Glomerular visceral epithelial cell (primary cell): ENCODE data around the gene STN1.
"Not testable (repeated sequence)": the region's sequence is repeated elsewhere in the genome, so short reads cannot be mapped to it uniquely, and the experiment has no call there.

Source experiments
- DNase-seq: peaks from one replicate; pipeline ENCODE4 v3.0.0-alpha.2; 2016; ENCODE audit errors: extremely low spot score

The STN1 gene

DNA sequence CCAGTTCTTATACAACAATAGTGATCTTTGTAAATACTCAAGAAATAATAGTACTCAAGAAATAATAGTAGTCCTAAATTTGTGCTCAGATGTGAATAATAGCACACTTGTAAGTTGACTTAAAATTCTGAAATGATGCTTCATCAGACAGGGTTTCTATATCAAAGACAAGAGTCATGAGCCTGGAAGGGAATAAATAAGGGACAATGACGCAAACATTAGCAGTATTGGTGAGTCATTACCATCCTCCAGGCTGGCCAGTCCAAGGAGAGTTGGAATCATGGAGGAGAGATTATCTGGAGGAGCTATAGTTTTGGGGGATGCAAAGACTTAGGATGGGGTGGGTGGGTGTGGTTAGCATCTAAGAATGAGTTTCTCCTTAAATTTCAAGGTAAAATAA lies 56.5 kb downstream of the STN1 start:
- DNase-seq: no peak

GRCh38 chr10:103859161-103860086 lies 58.6 kb downstream of the STN1 start:
- DNase-seq: peak; percentile 73

GRCh38 chr10:103858360-103858759 lies 59.6 kb downstream of the STN1 start:
- no peak for DNase-seq

GRCh38 chr10:103856797-103857170 lies 61.2 kb downstream of the STN1 start:
- no peak for DNase-seq

DNA sequence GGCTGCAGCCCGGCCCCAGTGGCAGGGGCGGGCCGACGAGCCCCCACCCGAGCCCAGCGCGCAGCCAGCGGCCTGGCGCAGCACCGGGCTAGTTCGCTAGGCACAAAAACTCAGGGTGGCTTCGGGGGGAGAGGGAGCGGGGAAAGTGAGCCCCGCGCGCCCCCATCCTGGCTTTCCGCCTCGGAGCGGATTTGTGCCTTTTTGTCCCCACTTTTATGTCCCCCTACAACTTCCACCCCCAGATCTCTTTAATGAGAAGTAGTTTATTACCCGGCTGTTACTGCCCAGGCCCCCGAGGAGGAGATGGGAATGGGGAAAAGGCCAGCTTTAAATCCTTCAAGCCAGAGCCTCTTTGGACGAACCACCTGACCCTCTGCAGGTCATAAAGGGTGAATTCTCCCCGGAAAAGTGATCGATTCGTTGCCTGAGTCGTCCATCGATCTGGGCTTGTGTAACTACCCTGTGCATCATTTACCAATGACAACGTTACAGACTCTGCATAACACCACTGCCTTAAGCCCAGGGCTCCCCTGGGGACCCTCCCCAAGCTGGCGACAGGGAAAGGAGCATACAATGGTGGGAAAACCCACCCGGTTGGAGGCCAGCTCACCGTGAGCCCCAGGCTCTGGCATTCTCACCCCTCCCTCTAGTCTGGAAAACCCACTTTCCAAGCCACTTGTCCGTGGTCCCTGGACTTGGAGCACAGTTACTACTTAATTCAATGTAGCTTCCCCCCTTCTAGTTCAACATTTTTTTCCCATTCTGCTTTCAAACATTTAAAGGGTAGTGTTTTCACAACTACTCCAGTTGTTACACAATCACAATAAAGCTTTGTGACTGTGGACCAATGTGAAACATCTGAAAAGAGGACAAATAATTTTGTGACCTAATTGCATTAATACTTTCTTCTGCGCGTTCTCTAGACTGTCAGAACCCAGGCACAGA lies 61.9 kb downstream of the STN1 start:
- no peak for DNase-seq

GRCh38 chr10:103855424-103855823 lies 62.6 kb downstream of the STN1 start, which contains the start of gene SH3PXD2A:
TSS of gene SH3PXD2A (minus strand) at chr10:103855576. CDS start at chr10:103855266, 310 bp downstream.
- peak; percentile 8 for DNase-seq

GRCh38 chr10:103854686-103855391 lies 63.1 kb downstream of the STN1 start:
- DNase-seq: no peak

DNA sequence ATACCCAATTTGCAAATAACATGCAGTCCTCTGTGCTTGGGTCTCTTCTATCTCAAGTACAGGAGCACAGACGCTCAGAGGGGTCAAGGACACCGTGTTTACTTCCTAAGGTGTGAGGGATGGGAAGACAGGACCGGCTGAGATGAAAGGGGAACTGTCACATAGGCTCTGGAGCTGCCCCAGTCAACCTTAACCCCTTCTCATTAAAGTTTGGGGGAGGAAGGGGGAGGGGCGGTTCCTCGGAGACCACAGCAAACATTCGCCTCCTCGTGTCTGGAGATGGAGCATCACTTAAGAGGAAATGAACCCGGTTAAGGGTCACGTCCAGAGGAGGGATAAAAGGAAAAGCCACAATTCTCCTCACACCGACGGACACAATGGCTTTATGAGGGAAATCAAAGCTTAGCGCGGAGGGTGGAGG lies 63.7 kb downstream of the STN1 start:
- DNase-seq: no peak

GRCh38 chr10:103853428-103854264 lies 64.3 kb downstream of the STN1 start:
- DNase-seq: no peak

DNA sequence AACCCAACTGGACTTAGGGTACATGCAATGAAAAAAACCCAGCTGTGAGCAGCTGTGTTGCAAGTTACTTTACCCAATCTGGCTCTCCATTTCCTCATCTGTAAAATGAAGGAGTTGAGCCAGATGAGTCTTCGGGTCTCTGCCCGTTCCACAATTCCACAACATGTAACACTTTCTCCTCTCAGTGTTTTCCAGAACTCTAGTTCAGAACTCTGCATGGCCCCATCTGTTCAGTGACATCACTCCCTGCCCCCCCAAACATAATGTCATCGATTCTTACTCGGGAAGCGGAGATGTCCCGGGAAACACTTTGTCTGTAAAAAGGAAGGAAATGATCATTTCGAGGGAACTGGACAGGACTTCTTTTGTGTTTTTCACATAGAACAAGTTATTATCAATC lies 65.1 kb downstream of the STN1 start:
- no peak for DNase-seq

DNA sequence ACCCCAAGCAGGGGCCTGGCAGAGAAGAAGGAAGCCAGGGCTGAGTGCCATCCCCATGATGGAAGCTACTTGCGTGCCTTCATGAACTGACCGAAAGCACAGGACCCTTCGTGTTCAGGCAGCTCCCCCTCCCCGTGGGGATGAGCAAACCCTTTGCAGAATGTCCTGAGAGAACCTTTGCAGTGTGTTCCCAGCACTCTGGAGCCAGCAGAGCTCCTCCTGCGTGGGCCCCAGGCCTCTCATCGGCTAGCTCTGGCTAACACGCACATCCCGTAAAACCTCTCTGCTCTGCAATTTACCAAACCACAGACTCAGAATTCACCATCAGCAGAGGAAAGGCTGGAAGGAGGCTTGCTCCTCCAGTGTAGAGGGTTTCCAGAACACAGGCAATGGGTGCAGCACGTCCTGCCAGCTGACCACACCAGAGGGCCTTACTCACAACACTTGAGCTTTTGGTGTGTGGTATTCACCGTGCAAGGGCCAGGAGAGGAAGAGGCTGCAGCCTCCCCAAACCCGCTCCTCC lies 65.7 kb downstream of the STN1 start:
- DNase-seq: no peak

GRCh38 chr10:103851261-103851660 lies 66.7 kb downstream of the STN1 start:
- no peak for DNase-seq

DNA sequence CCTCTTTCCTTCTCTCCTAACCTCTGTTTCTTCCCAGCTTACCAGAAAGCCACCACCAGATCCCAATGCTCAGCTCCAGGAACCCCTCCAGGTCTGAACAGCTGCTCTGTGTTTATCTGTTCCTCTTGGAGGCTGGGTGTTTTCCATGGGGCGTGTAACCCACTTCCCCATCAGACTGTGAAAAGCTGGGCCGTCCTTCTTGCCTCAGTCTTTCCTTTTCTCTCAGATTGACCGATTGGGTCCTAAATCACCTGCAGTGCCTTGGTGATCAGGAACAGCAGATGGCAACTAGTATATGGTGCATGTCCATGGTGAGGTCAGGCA lies 67.5 kb downstream of the STN1 start:
- DNase-seq: no peak

GRCh38 chr10:103849880-103850571 lies 68.0 kb downstream of the STN1 start:
- DNase-seq: peak; percentile 66

GRCh38 chr10:103849212-103849877 lies 68.6 kb downstream of the STN1 start:
- no peak for DNase-seq

DNA sequence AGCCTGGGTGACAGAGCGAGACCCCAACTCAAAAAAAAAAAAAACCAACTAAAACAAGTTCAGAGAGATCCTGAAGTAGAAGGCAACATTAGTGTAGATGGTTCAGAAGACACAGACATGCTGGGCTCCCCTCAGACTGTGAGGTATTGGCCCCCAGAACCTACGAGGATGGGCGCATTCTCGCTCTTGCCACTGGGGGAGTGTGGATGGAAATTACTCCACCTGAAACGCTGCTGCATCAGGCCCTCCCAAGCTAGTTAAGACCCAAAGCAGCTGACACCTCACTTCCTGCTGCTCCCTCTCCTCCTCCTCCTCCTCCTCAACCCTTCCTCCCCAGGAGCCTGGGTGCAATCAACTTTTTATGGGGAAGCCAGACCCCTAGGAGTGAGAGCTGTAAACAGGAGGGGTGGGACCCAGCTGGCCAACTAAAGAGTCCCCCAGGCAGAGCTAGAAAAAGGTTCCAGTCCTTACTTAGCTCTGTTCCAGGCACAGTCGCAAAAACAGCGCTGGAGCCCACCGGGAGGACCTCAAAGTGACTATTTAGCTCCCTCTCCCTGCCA lies 70.0 kb downstream of the STN1 start:
- peak; percentile 26 for DNase-seq

- no peak for DNase-seq
Measured at GRCh38 chr10:103847346-103847745, 70.6 kb downstream of the STN1 start.

DNA sequence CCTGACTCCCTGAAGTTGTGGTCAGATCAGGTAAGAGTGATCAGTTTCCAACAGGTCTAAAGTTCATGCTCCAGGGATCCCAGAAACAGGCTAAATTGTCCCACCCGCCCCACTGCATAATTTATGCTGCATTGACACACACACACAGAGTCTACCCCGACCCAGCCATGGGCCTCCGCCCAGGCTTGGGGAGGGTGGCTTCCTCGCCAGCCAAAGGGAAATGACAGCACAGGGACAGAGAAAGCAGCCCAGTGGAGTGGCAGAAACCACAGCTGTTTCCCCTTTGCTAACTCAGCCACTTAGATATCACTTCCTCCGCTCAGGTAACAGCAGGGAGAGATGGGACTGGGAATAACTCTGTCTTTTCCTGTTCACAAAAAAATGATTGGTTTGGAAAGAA lies 72.0 kb downstream of the STN1 start:
- DNase-seq: no peak

DNA sequence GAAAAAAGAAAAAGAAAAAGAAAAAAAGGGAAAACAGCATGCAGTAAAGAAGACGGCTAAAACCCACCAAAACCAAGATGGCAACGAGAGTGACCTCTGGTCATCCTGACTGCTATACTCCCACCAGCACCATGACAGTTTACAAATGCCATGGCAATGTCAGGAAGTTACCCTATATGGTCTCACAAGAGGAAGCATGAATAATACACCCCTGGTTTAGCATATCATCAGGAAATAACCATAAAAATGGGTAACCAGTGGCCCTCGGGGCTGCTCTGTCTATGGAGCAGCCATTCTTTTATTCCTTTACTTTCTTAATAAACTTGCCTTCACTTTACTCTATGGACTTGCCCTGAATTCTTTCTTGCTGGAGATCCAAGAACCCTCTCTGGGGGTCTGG lies 72.6 kb downstream of the STN1 start:
- DNase-seq: not testable (repeated sequence)
